Kidney capillary endothelial cell (primary cell): Measurements from ENCODE around the gene EDAR.

Source experiments
- DNase-seq: peaks from one replicate; pipeline ENCODE4 v3.0.0-alpha.2; 2018; ENCODE audit warnings: low spot score

EDAR gene

DNA sequence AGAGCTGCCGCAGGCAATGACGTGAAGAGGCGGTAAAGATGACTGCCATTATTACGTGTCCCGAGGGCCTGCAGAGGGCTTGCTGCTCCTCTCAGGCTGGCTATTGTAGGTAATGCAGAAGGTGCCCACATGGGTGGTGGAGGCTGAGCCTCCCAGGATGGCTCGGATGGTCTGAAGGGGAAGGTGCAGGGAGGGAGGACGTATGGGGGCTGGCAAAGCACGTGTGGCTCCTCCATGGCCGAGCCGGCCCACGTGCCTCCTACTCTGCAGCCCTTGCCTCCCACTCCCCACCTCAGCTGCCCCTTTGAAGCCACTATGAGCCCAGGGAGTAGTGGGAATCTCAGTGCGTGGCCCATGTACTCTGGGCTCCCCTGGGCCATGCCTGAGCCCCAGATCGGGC lies 48.9 kb downstream of the EDAR start:
- DNase-seq = no peak

- DNase-seq = no peak
These were observed 50.8 kb downstream of the EDAR start for GRCh38 chr2:108938077-108938710.

GRCh38 chr2:108937367-108938017 lies 51.5 kb downstream of the EDAR start:
- DNase-seq = no peak

- no peak for DNase-seq
These were observed 52.2 kb downstream of the EDAR start for GRCh38 chr2:108936866-108937265.

- DNase-seq = no peak
These were observed 52.8 kb downstream of the EDAR start for GRCh38 chr2:108936076-108936864.

- no peak for DNase-seq
These were observed 53.7 kb downstream of the EDAR start for GRCh38 chr2:108935271-108935741.

- DNase-seq = no peak
These were observed 54.3 kb downstream of the EDAR start for GRCh38 chr2:108934583-108935245.

GRCh38 chr2:108934151-108934550 lies 54.9 kb downstream of the EDAR start:
- no peak for DNase-seq

- DNase-seq = no peak
These were observed 55.3 kb downstream of the EDAR start for GRCh38 chr2:108933691-108934117.

DNA sequence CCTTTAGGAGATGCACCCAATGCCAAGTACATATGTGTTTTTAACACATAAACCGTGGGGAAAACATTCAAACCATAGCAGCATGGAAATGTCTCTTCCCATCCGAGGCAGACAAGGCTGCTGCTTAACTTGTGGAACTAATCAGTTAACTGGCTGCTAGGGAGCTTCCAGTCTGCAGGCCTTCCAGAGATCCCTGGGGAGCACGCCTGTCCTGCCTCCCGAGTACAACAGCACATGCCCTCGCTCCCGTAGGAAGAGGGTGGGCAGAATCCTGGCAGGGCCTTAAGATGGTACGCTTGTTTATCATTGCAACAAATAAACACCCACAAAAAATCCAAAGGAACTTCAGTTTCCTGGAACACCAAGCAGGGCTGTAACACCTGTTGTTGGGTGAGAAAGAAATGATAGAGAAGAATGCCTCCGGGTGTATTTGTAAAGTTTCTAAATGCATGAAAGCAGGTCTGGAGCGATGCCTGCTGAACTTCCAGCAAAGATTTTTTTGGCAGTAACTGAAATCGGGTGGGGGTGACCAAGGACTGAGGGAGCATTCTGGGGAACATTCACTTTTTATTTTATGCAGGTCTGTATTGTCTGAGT lies 56.2 kb downstream of the EDAR start:
- no peak for DNase-seq

- DNase-seq = no peak
These were observed 57.6 kb downstream of the EDAR start for GRCh38 chr2:108931372-108931771.

- DNase-seq = no peak
These were observed 59.1 kb downstream of the EDAR start for GRCh38 chr2:108929807-108930425.

DNA sequence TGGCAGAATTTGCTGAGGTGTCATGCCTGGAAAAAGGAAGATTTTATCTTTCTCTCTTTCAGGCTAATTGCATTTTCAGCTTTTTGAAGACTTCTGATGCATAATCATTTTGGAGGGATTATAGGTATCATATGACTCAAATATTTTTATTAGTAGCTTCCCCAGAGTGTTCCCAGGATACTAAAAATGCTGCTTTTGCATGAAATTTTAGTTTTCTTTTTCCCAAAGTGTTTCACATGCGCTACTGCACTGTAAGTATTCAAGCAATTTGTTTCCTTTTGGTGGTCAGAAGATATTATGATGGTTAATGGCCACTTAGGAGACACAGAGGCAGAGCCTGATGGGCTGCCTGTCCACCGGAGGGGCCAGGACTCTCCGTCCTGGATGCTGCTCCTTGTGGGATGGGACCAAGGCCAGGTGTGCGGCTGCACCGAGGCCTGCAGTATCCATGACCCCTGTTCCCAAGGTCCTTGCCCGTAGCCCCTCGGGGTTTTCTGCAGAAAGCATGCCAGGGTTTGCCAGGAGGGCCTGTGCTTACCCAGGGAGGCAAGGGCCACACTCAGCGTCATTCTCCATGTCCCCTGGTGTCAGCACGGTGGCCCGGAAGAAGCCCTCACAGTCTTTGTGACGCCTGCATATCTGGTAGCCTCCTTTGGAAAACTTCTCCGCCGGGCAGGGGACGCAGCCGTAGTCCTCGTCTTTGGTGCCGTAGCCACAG lies 60.2 kb downstream of the EDAR start:
- no peak for DNase-seq

- DNase-seq = peak; percentile 56
These were observed 60.9 kb downstream of the EDAR start for GRCh38 chr2:108927936-108928659.

DNA sequence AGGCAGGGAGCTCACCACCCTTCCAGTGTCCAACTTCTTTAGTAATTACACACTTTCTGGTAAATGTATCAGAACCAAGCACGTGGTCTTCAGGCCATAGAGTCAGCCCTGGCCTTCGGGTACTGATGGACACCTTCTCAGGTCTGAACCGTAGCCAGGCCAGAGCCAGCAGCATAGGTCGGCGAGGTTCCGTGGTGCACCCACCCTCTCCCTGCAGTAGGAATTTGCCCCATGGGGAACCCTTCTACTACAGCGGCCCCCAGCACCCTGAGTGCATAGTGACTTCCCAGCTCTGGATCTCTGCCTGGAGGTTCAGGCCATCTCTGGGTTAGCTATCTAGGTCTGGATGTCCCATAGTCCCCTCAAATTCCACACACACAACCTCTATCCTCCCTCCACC lies 61.6 kb downstream of the EDAR start:
- DNase-seq = no peak

DNA sequence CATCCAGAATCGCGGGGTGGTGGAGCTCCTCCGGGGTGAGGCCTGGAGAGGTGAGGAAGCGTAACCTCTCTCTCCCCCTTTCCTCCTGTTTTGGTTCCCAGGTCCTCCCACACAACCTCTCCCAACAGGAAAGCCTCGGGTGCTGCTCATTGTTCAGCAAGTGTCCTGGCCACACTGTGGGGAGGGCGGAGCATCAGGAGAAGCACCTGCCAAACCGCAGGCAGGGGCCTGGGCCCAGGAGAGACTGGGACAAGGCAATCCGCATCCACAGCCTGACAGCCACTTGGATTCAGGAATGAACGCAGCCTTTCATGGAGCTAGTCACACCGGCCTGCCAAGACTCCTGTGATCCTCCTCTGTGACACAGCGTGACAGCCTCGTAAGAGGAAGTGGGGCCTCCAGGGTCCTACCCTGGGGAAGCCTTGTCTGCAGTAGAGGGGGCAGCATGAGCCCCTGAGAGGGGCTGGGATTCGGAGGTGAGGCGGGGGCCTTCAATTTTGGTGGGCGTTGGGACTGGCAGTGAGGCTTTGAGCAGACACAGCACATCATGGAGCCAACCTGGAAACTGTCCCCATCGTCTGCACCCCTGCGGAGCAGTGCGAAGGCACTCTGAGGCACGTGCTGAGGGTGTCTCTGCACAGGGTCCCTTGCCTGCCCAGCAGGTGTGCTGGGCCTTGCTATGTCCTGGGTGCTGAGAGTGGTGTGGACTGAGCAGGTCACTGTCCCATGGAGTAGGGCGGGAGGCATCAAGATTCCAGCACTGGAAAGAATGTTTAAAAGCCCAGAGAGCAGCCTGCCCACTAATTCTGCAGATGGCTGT lies 62.2 kb downstream of the EDAR start:
- no peak for DNase-seq

DNA sequence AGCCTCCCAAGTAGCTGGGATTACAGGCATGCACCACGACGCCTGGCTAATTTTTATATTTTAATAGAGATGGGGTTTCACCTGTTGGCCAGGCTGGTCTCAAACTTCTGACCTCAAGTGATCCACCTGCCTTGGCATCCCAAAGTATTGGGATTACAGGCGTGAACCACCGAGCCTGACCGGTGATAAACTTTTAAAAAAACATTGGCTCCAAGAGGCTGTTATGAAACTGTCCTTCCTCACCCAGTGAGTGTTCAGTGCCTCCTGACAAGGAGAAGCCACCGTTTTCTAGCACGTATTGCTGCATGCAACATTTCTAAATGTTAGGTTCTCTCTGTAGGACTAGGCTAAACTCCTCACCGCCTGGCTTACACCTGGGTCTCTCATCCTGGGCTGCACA lies 63.3 kb downstream of the EDAR start:
- DNase-seq = no peak

DNA sequence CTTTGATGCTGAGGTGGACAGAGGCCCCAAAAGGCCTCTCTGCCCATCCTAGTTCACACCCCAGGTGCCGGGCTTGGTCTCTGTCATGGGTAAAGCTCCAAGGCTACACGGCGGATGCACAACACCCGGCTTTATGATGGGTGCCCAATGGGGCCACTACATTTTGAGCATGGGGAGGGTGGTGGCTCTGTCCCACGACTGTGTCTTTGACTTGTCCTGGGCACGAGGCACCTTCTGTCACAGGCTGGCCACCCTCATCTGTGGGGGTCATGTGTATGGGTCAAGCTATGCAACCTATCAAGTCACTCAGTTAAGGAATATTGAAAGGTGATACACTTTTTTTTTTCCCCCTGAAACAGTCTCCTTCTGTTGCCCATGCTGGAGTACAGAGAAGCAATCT lies 63.7 kb downstream of the EDAR start:
- no peak for DNase-seq

GRCh38 chr2:108924580-108925251 lies 64.3 kb downstream of the EDAR start:
- DNase-seq = no peak
